Caco-2 (cell line): ENCODE results near the gene HNRNPA0. TPM values are rescaled to one million over a fixed set of nuclear protein-coding genes. Genes with fewer than 3 reads are reported as not detected.

Experiments used
- BruUV-seq: library from RNA; stranded (reverse); fragments of 400-500 nt; replicated peaks from 2 replicates; lab custom pipeline; 2021; lab: Mats Ljungman, UMichigan
- CTCF ChIA-PET: fragments of 300-600 bp; sonication (Branson Sonifier 250); formaldehyde crosslinking; loops from one replicate; lab custom pipeline; 2022; ENCODE audit warnings: antibody characterized with exemption; lab: Charles Lee
- POLR2A ChIA-PET: fragments of 300-600 bp; sonication (Branson Sonifier 250); formaldehyde crosslinking; loops from one replicate; lab custom pipeline; 2022; ENCODE audit warnings: antibody characterized with exemption; lab: Charles Lee
- DNase-seq, 2 experiments: peaks; one replicate each; pipeline versions ENCODE4 v3.0.0 to v3.0.0-alpha.2; 2020 to 2022
- H3K27me3 ChIP-seq: replicated peaks from 2 replicates; pipeline ENCODE4 v1.6.0; 2011; ENCODE audit warnings: low read length; ENCODE audit not compliant: control insufficient read depth, insufficient read depth
- H3K36me3 ChIP-seq: 2 replicates; pipeline ENCODE4 v1.5.1; 2011; ENCODE audit warnings: low read length; ENCODE audit not compliant: control insufficient read depth, insufficient read depth
- H3K4me1 ChIP-seq: fragments of 250-450 bp; sonication (Bioruptor Pico); 2 replicates; pipeline ENCODE4 v1.5.1; 2020; ENCODE audit warnings: mild to moderate bottlenecking
- H3K4me3 ChIP-seq: 2 replicates; pipeline ENCODE4 v1.5.1; 2011; ENCODE audit warnings: low read depth, mild to moderate bottlenecking, control low read depth, low read length
- H3K9me3 ChIP-seq: fragments of 250-450 bp; sonication (Bioruptor Pico); 2 replicates; pipeline ENCODE4 v1.5.1; 2020; ENCODE audit warnings: mild to moderate bottlenecking, moderate library complexity
- H3K27ac Mint-ChIP-seq: one replicate; pipeline ENCODE4 v1.8.0; 2022; ENCODE audit warnings: mixed read lengths; ENCODE audit not compliant: unreplicated experiment
- H3K27me3 Mint-ChIP-seq: one replicate; pipeline ENCODE4 v1.8.0; 2022; ENCODE audit warnings: mixed read lengths; ENCODE audit not compliant: insufficient read depth, unreplicated experiment
- H3K36me3 Mint-ChIP-seq: one replicate; pipeline ENCODE4 v1.8.0; 2022; ENCODE audit warnings: mild to moderate bottlenecking, mixed read lengths; ENCODE audit not compliant: insufficient read depth, unreplicated experiment
- H3K4me1 Mint-ChIP-seq: one replicate; pipeline ENCODE4 v1.8.0; 2022; ENCODE audit warnings: low read depth, mixed read lengths; ENCODE audit not compliant: unreplicated experiment
- H3K4me3 Mint-ChIP-seq: one replicate; pipeline ENCODE4 v1.8.0; 2022; ENCODE audit warnings: mild to moderate bottlenecking, moderate library complexity, mixed read lengths; ENCODE audit not compliant: unreplicated experiment
- H3K9me3 Mint-ChIP-seq: one replicate; pipeline ENCODE4 v1.8.0; 2022; ENCODE audit warnings: mixed read lengths; ENCODE audit not compliant: unreplicated experiment
- intact Hi-C: fragments of 100-400 bp; cut with micrococcal nuclease; formaldehyde crosslinking; loops from one replicate; pipeline ENCODE4 v1.10.0; 2022; ENCODE audit not compliant: unreplicated experiment
- total RNA-seq: library from RNA; stranded (reverse); gene quantifications from 2 replicates; pipeline ENCODE4 v1.2.3, GENCODE V29; 2022
- TF ChIP-seq, protein P1 (sequence below), 2 experiments: fragments of 200-600 bp in 1 of 2; IDR thresholded peaks; 1 replicate in 1 of 2; 2 replicates in 1 of 2; pipeline versions ENCODE4 v1.5.1 to v1.8.0; 2011 to 2022; ENCODE audit warnings: antibody characterized with exemption in 1 of 2, control low read depth in 1 of 2, inconsistent platforms in 1 of 2, low read depth in 1 of 2, low read length in 1 of 2, mild to moderate bottlenecking in 1 of 2, moderate library complexity in 1 of 2; ENCODE audit not compliant: insufficient read depth in 1 of 2, severe bottlenecking in 1 of 2, unreplicated experiment in 1 of 2

The HNRNPA0 gene
- total RNA-seq, 1 experiment from 2014 or later: 42.5 TPM

DNA sequence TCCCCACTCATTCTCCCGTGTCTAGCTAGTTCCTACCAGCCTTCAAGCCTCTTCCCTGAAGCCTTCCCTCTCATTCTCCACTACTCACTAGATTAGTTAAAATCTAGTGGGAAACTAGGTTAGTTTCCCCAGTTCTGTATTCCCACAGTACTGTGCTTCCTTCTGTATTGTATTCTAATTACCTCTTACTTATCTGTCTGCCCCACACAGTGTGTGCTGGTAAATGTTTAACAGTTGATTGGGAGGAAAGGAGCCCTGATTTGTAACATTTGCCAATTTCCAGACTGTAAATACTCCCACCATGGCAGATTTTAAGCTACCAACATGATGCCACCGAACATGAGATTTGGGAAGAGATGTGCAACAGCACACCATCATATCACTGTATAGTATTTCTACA is 26.5 kb downstream of the HNRNPA0 start:
- Histone ChIP-seq H3K4me3 (no peak overlapping the region), H3K9me3 (peaks cover 12% of the 10 kb centered on the region), H3K4me1 (peaks cover 8% of the 10 kb centered on the region), H3K27me3 (no peaks in the 10 kb centered on the region), H3K36me3 (no peaks in the 10 kb centered on the region)
- BruUV-seq: no TSS peak
- intact Hi-C loops: no loop called here
- Mint-ChIP-seq H3K4me3 (no peak overlapping the region), H3K27me3 (no peaks in the 10 kb centered on the region), H3K4me1 (peaks cover under 1% of the 10 kb centered on the region), H3K36me3 (no peaks in the 10 kb centered on the region), H3K27ac (no peak overlapping the region), H3K9me3 (no peaks in the 10 kb centered on the region)
- CTCF ChIA-PET: interaction anchor here (1.3 kb wide), 1 partner anchor 67 kb away, joined by 10 read pairs; no protein-coding TSS in a partner anchor
- no peak for DNase-seq
- TF ChIP-seq, protein P1, sequence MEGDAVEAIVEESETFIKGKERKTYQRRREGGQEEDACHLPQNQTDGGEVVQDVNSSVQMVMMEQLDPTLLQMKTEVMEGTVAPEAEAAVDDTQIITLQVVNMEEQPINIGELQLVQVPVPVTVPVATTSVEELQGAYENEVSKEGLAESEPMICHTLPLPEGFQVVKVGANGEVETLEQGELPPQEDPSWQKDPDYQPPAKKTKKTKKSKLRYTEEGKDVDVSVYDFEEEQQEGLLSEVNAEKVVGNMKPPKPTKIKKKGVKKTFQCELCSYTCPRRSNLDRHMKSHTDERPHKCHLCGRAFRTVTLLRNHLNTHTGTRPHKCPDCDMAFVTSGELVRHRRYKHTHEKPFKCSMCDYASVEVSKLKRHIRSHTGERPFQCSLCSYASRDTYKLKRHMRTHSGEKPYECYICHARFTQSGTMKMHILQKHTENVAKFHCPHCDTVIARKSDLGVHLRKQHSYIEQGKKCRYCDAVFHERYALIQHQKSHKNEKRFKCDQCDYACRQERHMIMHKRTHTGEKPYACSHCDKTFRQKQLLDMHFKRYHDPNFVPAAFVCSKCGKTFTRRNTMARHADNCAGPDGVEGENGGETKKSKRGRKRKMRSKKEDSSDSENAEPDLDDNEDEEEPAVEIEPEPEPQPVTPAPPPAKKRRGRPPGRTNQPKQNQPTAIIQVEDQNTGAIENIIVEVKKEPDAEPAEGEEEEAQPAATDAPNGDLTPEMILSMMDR (IDR thresholded peaks at IDR 0.05; ENCODE audit: insufficient read depth in 1 of 2, low read depth in 1 of 2, low read length in 1 of 2, severe bottlenecking in 1 of 2, unreplicated experiment in 1 of 2): no peak
- POLR2A ChIA-PET: no interaction called here

DNA sequence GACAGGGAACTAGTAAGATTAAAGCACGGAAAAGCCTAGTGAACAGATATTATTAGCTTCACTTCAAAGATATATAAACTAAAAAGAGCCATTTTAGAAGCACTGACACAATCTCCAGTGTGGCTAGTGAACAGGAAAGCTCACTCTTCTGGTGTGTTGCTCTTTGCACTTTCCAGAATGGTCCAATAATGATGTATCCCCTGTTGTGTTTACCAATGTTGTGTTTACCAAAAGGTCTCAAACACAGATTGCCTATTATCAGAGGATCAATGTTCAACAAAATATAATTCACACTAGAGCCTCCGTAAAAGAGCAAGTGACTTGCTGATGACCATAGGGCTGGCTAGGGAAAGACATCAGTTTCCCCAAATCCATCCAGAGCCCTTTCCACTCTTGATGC is 29.9 kb downstream of the HNRNPA0 start:
- POLR2A ChIA-PET: no interaction called here
- no peaks in the 10 kb centered on the region for H3K27me3 ChIP-seq
- TF ChIP-seq, protein P1 (IDR thresholded peaks at IDR 0.05; ENCODE audit: insufficient read depth in 1 of 2, low read depth in 1 of 2, low read length in 1 of 2, severe bottlenecking in 1 of 2, unreplicated experiment in 1 of 2): no peak
- no peaks in the 10 kb centered on the region for H3K9me3 Mint-ChIP-seq
- intact Hi-C loops: no loop called here
- no peaks in the 10 kb centered on the region for H3K36me3 Mint-ChIP-seq
- H3K27me3 Mint-ChIP-seq: peaks cover 5% of the 10 kb centered on the region
- no peak for DNase-seq
- H3K4me1 Mint-ChIP-seq: no peaks in the 10 kb centered on the region
- H3K27ac Mint-ChIP-seq: no peak overlapping the region
- peaks cover 9% of the 10 kb centered on the region for H3K9me3 ChIP-seq
- H3K4me1 ChIP-seq: no peaks in the 10 kb centered on the region
- H3K36me3 ChIP-seq: no peaks in the 10 kb centered on the region
- H3K4me3 ChIP-seq: no peak overlapping the region
- BruUV-seq: no TSS peak
- CTCF ChIA-PET: no interaction called here
- H3K4me3 Mint-ChIP-seq: no peak overlapping the region

DNA sequence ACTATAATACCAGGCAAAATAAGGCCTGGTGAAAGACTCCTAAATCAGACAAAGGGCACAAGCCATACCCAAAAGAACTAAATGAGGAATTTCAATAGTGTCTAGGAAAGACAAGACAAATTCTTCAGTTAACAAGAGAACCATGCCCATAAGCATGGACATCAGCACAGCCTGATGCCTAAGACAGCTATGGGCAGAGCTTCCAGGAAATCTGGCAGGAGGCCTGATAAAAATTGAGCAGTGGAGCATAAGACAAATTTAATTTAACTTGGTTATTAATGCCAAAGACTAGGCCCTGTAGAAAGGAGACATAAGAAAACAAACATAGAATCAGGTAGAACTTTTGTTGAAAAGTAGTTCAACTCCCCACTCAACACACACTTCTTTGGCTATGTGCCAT is 35.6 kb downstream of the HNRNPA0 start:
- Histone ChIP-seq H3K9me3 (peaks cover 5% of the 10 kb centered on the region; the same call in 1 of the 2 replicates), H3K36me3 (no peaks in the 10 kb centered on the region), H3K4me3 (no peak overlapping the region), H3K4me1 (no peaks in the 10 kb centered on the region), H3K27me3 (no peaks in the 10 kb centered on the region)
- intact Hi-C loops: no loop called here
- no peaks in the 10 kb centered on the region for H3K9me3 Mint-ChIP-seq
- H3K27ac Mint-ChIP-seq: no peak overlapping the region
- DNase-seq: no peak
- no peaks in the 10 kb centered on the region for H3K36me3 Mint-ChIP-seq
- CTCF ChIA-PET: no interaction called here
- TF ChIP-seq, protein P1 (IDR thresholded peaks at IDR 0.05; ENCODE audit: insufficient read depth in 1 of 2, low read depth in 1 of 2, low read length in 1 of 2, severe bottlenecking in 1 of 2, unreplicated experiment in 1 of 2): no peak
- POLR2A ChIA-PET: no interaction called here
- no peak overlapping the region for H3K4me3 Mint-ChIP-seq
- H3K4me1 Mint-ChIP-seq: no peaks in the 10 kb centered on the region
- BruUV-seq: no TSS peak
- peaks cover 5% of the 10 kb centered on the region for H3K27me3 Mint-ChIP-seq
